H1 (cell line): ENCODE data around the gene THADA. TPM values are rescaled to one million over a fixed set of nuclear protein-coding genes. Genes with fewer than 3 reads are reported as not detected.

Source experiments
- CTCF ChIP-seq, 3 experiments: IDR thresholded peaks; 1 replicate in 2 of 3; 2 replicates in 1 of 3; pipeline versions ENCODE4 v1.5.1 to v1.6.1; 2011; ENCODE audit warnings: low read length in 3 of 3, mild to moderate bottlenecking in 3 of 3, inconsistent platforms in 2 of 3, low read depth in 1 of 3, moderate library complexity in 1 of 3; ENCODE audit not compliant: insufficient read depth in 1 of 3; ENCODE audit errors: control extremely low read depth in 1 of 3
- EZH2 ChIP-seq: fragments of 200-600 bp; sonication (generic); IDR thresholded peaks from 2 replicates; pipeline ENCODE4 v1.7.1; 2012; ENCODE audit warnings: low read depth, mild to moderate bottlenecking, moderate library complexity, low read length, inconsistent platforms; ENCODE audit not compliant: severe bottlenecking
- MAX ChIP-seq: IDR thresholded peaks from 2 replicates; pipeline ENCODE4 v1.6.1; 2012; ENCODE audit warnings: inconsistent platforms
- SIN3A ChIP-seq, 2 experiments: IDR thresholded peaks in 1 of 2; conservative IDR thresholded peaks in 1 of 2; 2 replicates each; pipeline ENCODE4 v1.6.1; 2011 to 2012; ENCODE audit warnings: low read length in 2 of 2, improper control_type of control experiment in 1 of 2, low read depth in 1 of 2, mild to moderate bottlenecking in 1 of 2
- SRF ChIP-seq: IDR thresholded peaks from 2 replicates; pipeline ENCODE4 v1.6.1; 2011; ENCODE audit warnings: mild to moderate bottlenecking, low read depth, low read length, moderate library complexity
- polyA plus RNA-seq, 7 experiments: library from polyadenylated mRNA; depleted of rRNA in 3 of 7; stranded (reverse) in 5 of 7; unstranded in 2 of 7; fragments of >200 nt in 5 of 7; fragments of 200-250 nt in 2 of 7; gene quantifications; 1 replicate in 5 of 7; 2 replicates in 1 of 7; 4 replicates in 1 of 7; pipeline versions ENCODE4 v1.2.1 to v1.2.3, GENCODE V29; 2011 to 2013; ENCODE audit warnings: missing spikeins in 2 of 7, mixed read lengths in 2 of 7
- total RNA-seq: library from RNA; stranded (reverse); fragmentation: NEBNext Ultra II Directional; extraction: Animal tissue kit (Norgen Biotek cat#: 25700); gene quantifications from 2 replicates; pipeline ENCODE4 v1.2.1, GENCODE V29; 2021

THADA gene
- total and polyA plus RNA-seq, 2 of the 8 experiments (the other 6 are each of a cell fraction or from before 2014, with no cell fraction given): 22.4 to 26.8 TPM

GRCh38 chr2:43486603-43487002, 109.2 kb downstream of the THADA start (continued):
- TF ChIP-seq CTCF (IDR thresholded peaks at IDR 0.05; ENCODE audit: control extremely low read depth in 1 of 3, insufficient read depth in 1 of 3, low read depth in 1 of 3, low read length in 3 of 3) (no peak), SIN3A (conservative IDR thresholded peaks at IDR 0.05 in 1 of 2, IDR thresholded peaks at IDR 0.05 in 1 of 2; ENCODE audit: low read depth in 1 of 2, low read length in 2 of 2) (no peak), MAX (no peak), EZH2 (no peak), SRF (no peak)
- TF ChIP-seq, all 59 proteins: peak for 0
